Caco-2 (cell line): Measurements from ENCODE around the gene ABI3BP. TPM values are rescaled to one million over a fixed set of nuclear protein-coding genes. Genes with fewer than 3 reads are reported as not detected.

Experiments used
- BruUV-seq: library from RNA; stranded (reverse); fragments of 400-500 nt; replicated peaks from 2 replicates; lab custom pipeline; 2021; lab: Mats Ljungman, UMichigan
- CTCF ChIA-PET: fragments of 300-600 bp; sonication (Branson Sonifier 250); formaldehyde crosslinking; loops from one replicate; lab custom pipeline; 2022; ENCODE audit warnings: antibody characterized with exemption; lab: Charles Lee
- POLR2A ChIA-PET: fragments of 300-600 bp; sonication (Branson Sonifier 250); formaldehyde crosslinking; loops from one replicate; lab custom pipeline; 2022; ENCODE audit warnings: antibody characterized with exemption; lab: Charles Lee
- DNase-seq, 2 experiments: peaks; one replicate each; pipeline versions ENCODE4 v3.0.0 to v3.0.0-alpha.2; 2020 to 2022
- H3K27me3 ChIP-seq: replicated peaks from 2 replicates; pipeline ENCODE4 v1.6.0; 2011; ENCODE audit warnings: low read length; ENCODE audit not compliant: control insufficient read depth, insufficient read depth
- H3K36me3 ChIP-seq: 2 replicates; pipeline ENCODE4 v1.5.1; 2011; ENCODE audit warnings: low read length; ENCODE audit not compliant: control insufficient read depth, insufficient read depth
- H3K4me1 ChIP-seq: fragments of 250-450 bp; sonication (Bioruptor Pico); 2 replicates; pipeline ENCODE4 v1.5.1; 2020; ENCODE audit warnings: mild to moderate bottlenecking
- H3K4me3 ChIP-seq: 2 replicates; pipeline ENCODE4 v1.5.1; 2011; ENCODE audit warnings: low read depth, mild to moderate bottlenecking, control low read depth, low read length
- H3K9me3 ChIP-seq: fragments of 250-450 bp; sonication (Bioruptor Pico); 2 replicates; pipeline ENCODE4 v1.5.1; 2020; ENCODE audit warnings: mild to moderate bottlenecking, moderate library complexity
- H3K27ac Mint-ChIP-seq: one replicate; pipeline ENCODE4 v1.8.0; 2022; ENCODE audit warnings: mixed read lengths; ENCODE audit not compliant: unreplicated experiment
- H3K27me3 Mint-ChIP-seq: one replicate; pipeline ENCODE4 v1.8.0; 2022; ENCODE audit warnings: mixed read lengths; ENCODE audit not compliant: insufficient read depth, unreplicated experiment
- H3K36me3 Mint-ChIP-seq: one replicate; pipeline ENCODE4 v1.8.0; 2022; ENCODE audit warnings: mild to moderate bottlenecking, mixed read lengths; ENCODE audit not compliant: insufficient read depth, unreplicated experiment
- H3K4me1 Mint-ChIP-seq: one replicate; pipeline ENCODE4 v1.8.0; 2022; ENCODE audit warnings: low read depth, mixed read lengths; ENCODE audit not compliant: unreplicated experiment
- H3K4me3 Mint-ChIP-seq: one replicate; pipeline ENCODE4 v1.8.0; 2022; ENCODE audit warnings: mild to moderate bottlenecking, moderate library complexity, mixed read lengths; ENCODE audit not compliant: unreplicated experiment
- H3K9me3 Mint-ChIP-seq: one replicate; pipeline ENCODE4 v1.8.0; 2022; ENCODE audit warnings: mixed read lengths; ENCODE audit not compliant: unreplicated experiment
- CTCF ChIP-seq, 2 experiments: fragments of 200-600 bp in 1 of 2; IDR thresholded peaks; 1 replicate in 1 of 2; 2 replicates in 1 of 2; pipeline versions ENCODE4 v1.5.1 to v1.8.0; 2011 to 2022; ENCODE audit warnings: antibody characterized with exemption in 1 of 2, control low read depth in 1 of 2, inconsistent platforms in 1 of 2, low read depth in 1 of 2, low read length in 1 of 2, mild to moderate bottlenecking in 1 of 2, moderate library complexity in 1 of 2; ENCODE audit not compliant: insufficient read depth in 1 of 2, severe bottlenecking in 1 of 2, unreplicated experiment in 1 of 2
- intact Hi-C: fragments of 100-400 bp; cut with micrococcal nuclease; formaldehyde crosslinking; loops from one replicate; pipeline ENCODE4 v1.10.0; 2022; ENCODE audit not compliant: unreplicated experiment
- total RNA-seq: library from RNA; stranded (reverse); gene quantifications from 2 replicates; pipeline ENCODE4 v1.2.3, GENCODE V29; 2022

The ABI3BP gene
- total RNA-seq, 1 experiment from 2014 or later: not detected

- no peak overlapping the region for H3K4me3 ChIP-seq
Observed at GRCh38 chr3:100830931-100831330, 162.3 kb downstream of the ABI3BP start.

GRCh38 chr3:100825574-100825973 lies 167.6 kb downstream of the ABI3BP start:
- Mint-ChIP-seq H3K27ac (no peak overlapping the region), H3K9me3 (no peaks in the 10 kb centered on the region), H3K27me3 (peaks cover 8% of the 10 kb centered on the region), H3K36me3 (no peaks in the 10 kb centered on the region), H3K4me3 (no peak overlapping the region), H3K4me1 (no peaks in the 10 kb centered on the region)
- no peak for TF ChIP-seq CTCF (IDR thresholded peaks at IDR 0.05; ENCODE audit: insufficient read depth in 1 of 2, low read depth in 1 of 2, low read length in 1 of 2, severe bottlenecking in 1 of 2, unreplicated experiment in 1 of 2)
- BruUV-seq: no TSS peak
- no peak for DNase-seq
- ChIA-PET POLR2A (no interaction called here), CTCF (no interaction called here)
- no peaks in the 10 kb centered on the region for H3K4me1 ChIP-seq
- H3K9me3 ChIP-seq: no peaks in the 10 kb centered on the region
- H3K27me3 ChIP-seq: no peaks in the 10 kb centered on the region; the same call in 1 of the 2 replicates
- no peak overlapping the region for H3K4me3 ChIP-seq
- H3K36me3 ChIP-seq: no peaks in the 10 kb centered on the region
- intact Hi-C loops: no loop called here

More at GRCh38 chr3:100830931-100831330, 162.3 kb downstream of the ABI3BP start:
- H3K9me3 Mint-ChIP-seq: no peaks in the 10 kb centered on the region
- no peaks in the 10 kb centered on the region for H3K4me1 Mint-ChIP-seq
- no peak for TF ChIP-seq CTCF (IDR thresholded peaks at IDR 0.05; ENCODE audit: insufficient read depth in 1 of 2, low read depth in 1 of 2, low read length in 1 of 2, severe bottlenecking in 1 of 2, unreplicated experiment in 1 of 2)
- no peaks in the 10 kb centered on the region for H3K4me1 ChIP-seq
- no peaks in the 10 kb centered on the region for H3K36me3 Mint-ChIP-seq
- no peak overlapping the region for H3K4me3 Mint-ChIP-seq
- CTCF ChIA-PET: no interaction called here
- no TSS peak for BruUV-seq
- no peaks in the 10 kb centered on the region for H3K36me3 ChIP-seq
- peaks cover 8% of the 10 kb centered on the region for H3K27me3 Mint-ChIP-seq
- intact Hi-C loops: no loop called here
- no peaks in the 10 kb centered on the region; the same call in 1 of the 2 replicates for H3K27me3 ChIP-seq
- no peaks in the 10 kb centered on the region for H3K9me3 ChIP-seq
- POLR2A ChIA-PET: no interaction called here
- no peak overlapping the region for H3K27ac Mint-ChIP-seq
- DNase-seq: no peak

DNA sequence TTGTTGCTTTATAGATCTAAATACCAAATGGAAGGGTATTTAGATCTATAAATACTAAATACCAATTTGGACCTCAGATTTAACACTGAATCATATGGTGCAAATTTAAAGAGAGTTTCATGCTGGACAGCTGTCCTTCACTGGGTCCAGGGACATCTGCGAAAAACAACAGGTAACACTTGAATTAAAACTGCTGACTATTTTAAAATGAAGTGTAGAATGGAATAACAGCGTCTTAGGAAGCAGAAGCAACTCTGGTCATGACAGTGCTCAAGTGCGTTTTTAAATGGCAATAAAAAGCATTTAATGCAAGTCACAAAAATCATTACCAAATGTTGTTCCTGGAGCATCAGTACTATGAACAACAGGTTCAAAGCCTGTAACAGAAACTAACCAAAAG lies 177.6 kb downstream of the ABI3BP start:
- ChIA-PET POLR2A (no interaction called here), CTCF (no interaction called here)
- Histone ChIP-seq H3K4me3 (no peak overlapping the region), H3K27me3 (no peaks in the 10 kb centered on the region; the same call in 1 of the 2 replicates), H3K4me1 (no peaks in the 10 kb centered on the region), H3K9me3 (no peaks in the 10 kb centered on the region), H3K36me3 (no peaks in the 10 kb centered on the region)
- intact Hi-C loops: no loop called here
- no TSS peak for BruUV-seq
- Mint-ChIP-seq H3K36me3 (no peaks in the 10 kb centered on the region), H3K27me3 (peaks cover 7% of the 10 kb centered on the region), H3K4me1 (no peaks in the 10 kb centered on the region), H3K27ac (no peak overlapping the region), H3K9me3 (no peaks in the 10 kb centered on the region), H3K4me3 (no peak overlapping the region)
- no peak for DNase-seq
- no peak for TF ChIP-seq CTCF (IDR thresholded peaks at IDR 0.05; ENCODE audit: insufficient read depth in 1 of 2, low read depth in 1 of 2, low read length in 1 of 2, severe bottlenecking in 1 of 2, unreplicated experiment in 1 of 2)
